Measurements from ENCODE around the gene C15orf62. TPM values are rescaled to one million over a fixed set of nuclear protein-coding genes. Genes with fewer than 3 reads are reported as not detected.

Gene C15orf62
- total RNA-seq, 4 donors from 2014 or later = 6.8 to 25.2 (median 19.6) TPM

DNA sequence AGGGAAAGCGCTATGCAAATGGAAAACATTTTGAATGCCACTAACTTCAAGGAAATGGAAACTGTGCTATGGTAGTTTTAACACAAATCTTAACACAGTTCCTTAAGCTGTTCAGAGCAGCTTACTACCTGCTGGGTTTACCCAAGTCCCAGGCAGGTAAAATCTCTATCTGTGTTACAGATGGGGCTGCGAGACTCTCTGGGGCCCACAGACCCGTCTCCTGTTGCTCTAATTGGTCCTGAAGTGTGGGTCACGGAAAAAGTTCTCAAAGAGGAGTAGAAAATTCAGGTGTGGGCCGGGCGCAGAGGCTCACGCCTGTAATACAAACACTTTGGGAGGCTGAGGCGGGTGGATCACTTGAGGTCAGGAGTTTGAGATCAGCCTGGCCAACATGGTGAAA is 20.2 kb downstream of the C15orf62 start:
- Histone ChIP-seq H3K27ac (no peak overlapping the region), H3K4me3 (no peak overlapping the region), H3K36me3 (peaks cover 9% of the 10 kb centered on the region), H3K4me1 (peaks cover 42% of the 10 kb centered on the region), H3K27me3 (no peaks in the 10 kb centered on the region), H3K9me3 (no peaks in the 10 kb centered on the region)
- DNase-seq (ENCODE audit: low spot score in 2 of 2) = no peak
- no peak for TF ChIP-seq EP300 (IDR thresholded peaks at IDR 0.05)
- TF ChIP-seq POLR2AphosphoS5 (IDR thresholded peaks at IDR 0.05) = no peak
- TF ChIP-seq POLR2A (IDR thresholded peaks at IDR 0.05) = no peak
- TF ChIP-seq, protein P1, sequence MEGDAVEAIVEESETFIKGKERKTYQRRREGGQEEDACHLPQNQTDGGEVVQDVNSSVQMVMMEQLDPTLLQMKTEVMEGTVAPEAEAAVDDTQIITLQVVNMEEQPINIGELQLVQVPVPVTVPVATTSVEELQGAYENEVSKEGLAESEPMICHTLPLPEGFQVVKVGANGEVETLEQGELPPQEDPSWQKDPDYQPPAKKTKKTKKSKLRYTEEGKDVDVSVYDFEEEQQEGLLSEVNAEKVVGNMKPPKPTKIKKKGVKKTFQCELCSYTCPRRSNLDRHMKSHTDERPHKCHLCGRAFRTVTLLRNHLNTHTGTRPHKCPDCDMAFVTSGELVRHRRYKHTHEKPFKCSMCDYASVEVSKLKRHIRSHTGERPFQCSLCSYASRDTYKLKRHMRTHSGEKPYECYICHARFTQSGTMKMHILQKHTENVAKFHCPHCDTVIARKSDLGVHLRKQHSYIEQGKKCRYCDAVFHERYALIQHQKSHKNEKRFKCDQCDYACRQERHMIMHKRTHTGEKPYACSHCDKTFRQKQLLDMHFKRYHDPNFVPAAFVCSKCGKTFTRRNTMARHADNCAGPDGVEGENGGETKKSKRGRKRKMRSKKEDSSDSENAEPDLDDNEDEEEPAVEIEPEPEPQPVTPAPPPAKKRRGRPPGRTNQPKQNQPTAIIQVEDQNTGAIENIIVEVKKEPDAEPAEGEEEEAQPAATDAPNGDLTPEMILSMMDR (IDR thresholded peaks at IDR 0.05) = no peak
- WGBS = 95% methylated on average over 8 of the region's 8 CpGs

DNA sequence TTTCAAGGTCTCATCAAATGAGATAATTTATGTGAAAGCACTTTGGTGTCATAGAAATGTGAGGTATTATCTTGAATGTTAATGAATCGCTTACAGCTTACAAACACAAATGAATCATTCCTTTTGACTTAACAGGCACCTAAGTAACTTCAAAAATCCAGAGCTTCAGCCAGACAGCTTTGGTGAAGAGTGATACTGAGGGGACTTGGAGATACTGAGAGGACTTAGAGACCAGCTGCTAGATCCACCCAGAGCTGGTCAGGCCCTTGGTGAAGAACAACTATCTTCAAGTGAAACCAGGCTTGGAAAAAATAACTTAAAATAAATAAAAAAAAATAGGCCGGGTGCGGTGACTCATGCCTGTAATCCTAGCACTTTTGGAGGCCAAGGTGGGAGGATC is 20.9 kb downstream of the C15orf62 start:
- H3K4me3 ChIP-seq = no peak overlapping the region
- H3K27ac ChIP-seq = no peak overlapping the region
- DNase-seq (ENCODE audit: low spot score in 2 of 2) = no peak
- H3K27me3 ChIP-seq = no peaks in the 10 kb centered on the region
- H3K4me1 ChIP-seq = peaks cover 46% of the 10 kb centered on the region
- 73% methylated on average over 3 of the region's 3 CpGs for WGBS
- TF ChIP-seq POLR2A (IDR thresholded peaks at IDR 0.05) = no peak
- TF ChIP-seq POLR2AphosphoS5 (IDR thresholded peaks at IDR 0.05) = no peak
- TF ChIP-seq EP300 (IDR thresholded peaks at IDR 0.05) = no peak
- TF ChIP-seq, protein P1 (IDR thresholded peaks at IDR 0.05) = no peak
- no peaks in the 10 kb centered on the region for H3K9me3 ChIP-seq
- H3K36me3 ChIP-seq = peaks cover 9% of the 10 kb centered on the region

DNA sequence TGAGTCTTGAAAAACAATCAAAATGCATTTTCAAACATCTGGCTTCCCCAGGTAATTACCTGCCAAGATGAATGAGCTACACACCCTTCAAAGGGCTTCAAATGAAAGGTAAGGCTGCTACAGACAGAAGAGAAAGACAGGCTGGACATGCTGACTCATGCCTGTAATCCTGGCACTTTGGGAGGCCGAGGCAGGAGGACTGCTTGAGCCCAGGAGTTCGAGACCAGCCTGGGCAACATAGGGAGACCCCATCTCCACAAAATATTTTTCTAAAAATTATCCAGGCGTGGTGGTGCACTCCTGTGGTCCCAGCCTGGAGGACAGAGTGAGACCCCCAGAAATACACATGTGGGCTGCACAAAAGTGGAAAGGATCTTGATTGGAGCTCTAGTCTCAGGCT is 22.6 kb downstream of the C15orf62 start:
- TF ChIP-seq EP300 (IDR thresholded peaks at IDR 0.05) (no peak), POLR2AphosphoS5 (IDR thresholded peaks at IDR 0.05) (no peak), POLR2A (IDR thresholded peaks at IDR 0.05) (no peak)
- TF ChIP-seq, protein P1 (IDR thresholded peaks at IDR 0.05) = no peak
- DNase-seq (ENCODE audit: low spot score in 2 of 2) = no peak
- H3K4me1 ChIP-seq = peaks cover 29% of the 10 kb centered on the region
- H3K27ac ChIP-seq = no peak overlapping the region
- H3K36me3 ChIP-seq = peaks cover 9% of the 10 kb centered on the region
- 85% methylated on average over 3 of the region's 3 CpGs for WGBS
- no peaks in the 10 kb centered on the region for H3K27me3 ChIP-seq
- H3K4me3 ChIP-seq = no peak overlapping the region
- no peaks in the 10 kb centered on the region for H3K9me3 ChIP-seq

DNA sequence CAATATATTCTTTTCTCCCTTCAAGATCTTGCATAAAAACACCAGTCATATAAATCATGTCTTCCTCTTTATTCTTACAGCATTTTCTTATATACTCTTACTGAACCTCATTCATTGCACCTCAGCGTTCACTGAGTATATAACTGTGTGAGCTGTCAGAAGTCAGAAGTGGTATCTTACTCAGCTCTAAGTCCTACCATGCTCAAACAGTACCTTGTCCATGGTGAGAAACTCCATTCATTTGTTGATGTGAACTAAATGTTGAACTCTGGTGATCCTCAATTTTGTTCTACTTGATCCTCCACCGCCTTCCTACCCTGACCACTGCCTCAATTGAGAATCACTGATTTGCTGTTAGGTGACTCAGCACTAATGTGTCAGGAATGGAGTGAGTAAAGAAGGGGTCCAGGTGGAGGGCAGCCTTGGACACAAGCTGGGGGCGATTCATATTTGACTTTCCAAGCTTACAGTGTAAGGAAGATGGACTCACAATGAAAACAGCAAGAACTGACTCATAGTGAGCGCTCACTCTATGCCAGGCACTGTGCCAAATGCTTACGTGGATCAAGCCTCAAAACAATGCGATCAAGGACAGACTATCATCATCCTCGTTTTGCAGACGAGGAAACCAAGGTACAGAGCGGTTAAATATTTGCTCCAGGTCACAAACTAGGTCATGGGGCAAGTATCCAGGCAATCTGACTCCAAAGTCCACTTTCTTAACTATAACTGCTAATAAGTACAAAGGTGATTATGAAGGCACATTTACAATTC is 23.6 kb downstream of the C15orf62 start:
- H3K4me1 ChIP-seq = peaks cover 23% of the 10 kb centered on the region
- peaks cover 9% of the 10 kb centered on the region for H3K36me3 ChIP-seq
- TF ChIP-seq POLR2AphosphoS5 (IDR thresholded peaks at IDR 0.05) = no peak
- TF ChIP-seq, protein P1 (IDR thresholded peaks at IDR 0.05) = no peak
- no peak for TF ChIP-seq POLR2A (IDR thresholded peaks at IDR 0.05)
- no peak for TF ChIP-seq EP300 (IDR thresholded peaks at IDR 0.05)
- H3K9me3 ChIP-seq = no peaks in the 10 kb centered on the region
- no peak overlapping the region for H3K4me3 ChIP-seq
- 66% methylated on average over 9 of the region's 9 CpGs for WGBS
- no peak for DNase-seq (ENCODE audit: low spot score in 2 of 2)
- H3K27me3 ChIP-seq = no peaks in the 10 kb centered on the region
- no peak overlapping the region for H3K27ac ChIP-seq

DNA sequence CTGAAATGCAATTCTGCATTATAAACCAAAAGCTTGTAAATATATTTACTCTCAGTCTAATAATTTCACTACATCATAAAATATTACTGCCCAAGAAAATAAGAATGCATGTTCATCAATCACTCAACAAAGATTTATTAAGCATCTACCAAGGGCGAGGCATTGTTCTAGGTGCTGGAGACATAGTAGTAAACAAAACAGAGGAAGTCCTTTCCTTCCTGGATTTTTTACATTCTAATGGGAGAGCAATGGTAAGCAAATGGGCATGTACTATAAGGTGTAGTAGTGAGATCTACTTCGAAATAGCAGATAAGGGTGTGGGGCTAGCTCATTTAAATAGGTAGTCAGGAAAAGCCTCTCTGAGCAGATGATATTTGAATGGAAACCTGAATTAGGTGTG is 26.3 kb downstream of the C15orf62 start:
- no peaks in the 10 kb centered on the region for H3K27me3 ChIP-seq
- 62% methylated on average over 2 of the region's 2 CpGs for WGBS
- no peaks in the 10 kb centered on the region for H3K9me3 ChIP-seq
- no peak overlapping the region for H3K27ac ChIP-seq
- peaks cover 18% of the 10 kb centered on the region for H3K4me1 ChIP-seq
- no peak overlapping the region for H3K4me3 ChIP-seq
- no peak for DNase-seq (ENCODE audit: low spot score in 2 of 2)
- TF ChIP-seq, protein P1 (IDR thresholded peaks at IDR 0.05) = no peak
- H3K36me3 ChIP-seq = peaks cover 9% of the 10 kb centered on the region

Measured in suprapubic skin (tissue), 4 donors.